ENCODE data around the gene ZXDC.

DNA sequence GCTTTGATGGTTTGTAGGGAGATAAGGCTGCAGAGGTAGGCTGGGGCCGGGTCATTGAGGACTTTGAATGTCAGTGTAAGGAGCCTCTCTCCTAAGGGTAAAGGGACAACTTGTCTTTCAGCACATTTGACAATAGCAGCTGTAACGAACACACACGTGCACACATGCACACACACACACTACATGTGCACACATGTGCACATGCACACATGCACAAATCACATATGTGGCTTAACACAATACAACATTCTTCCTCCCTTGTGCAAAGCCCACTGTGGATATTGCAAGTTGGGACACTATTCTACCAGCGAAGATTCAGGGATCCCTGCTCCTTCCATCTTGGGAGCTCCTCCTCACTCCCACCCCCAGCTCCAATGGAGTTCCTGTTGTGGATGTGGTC, 82.1 kb downstream of the ZXDC start:
- TF ChIP-seq CTCF (IDR thresholded peaks at IDR 0.05) (no peak), POLR2A (IDR thresholded peaks at IDR 0.05) (no peak)

All from esophagus squamous epithelium (tissue), 4 donors.